NCI-H2227 (cell line): ENCODE data around the gene KBTBD4.
"Not testable (repeated sequence)": the region's sequence is repeated elsewhere in the genome, so short reads cannot be mapped to it uniquely, and the experiment has no call there.

Source experiments
- DNase-seq: peaks from one replicate; lab custom pipeline; 2025; ENCODE audit not compliant: unreplicated experiment; lab: John Stamatoyannopoulos, UW

Gene KBTBD4

DNA sequence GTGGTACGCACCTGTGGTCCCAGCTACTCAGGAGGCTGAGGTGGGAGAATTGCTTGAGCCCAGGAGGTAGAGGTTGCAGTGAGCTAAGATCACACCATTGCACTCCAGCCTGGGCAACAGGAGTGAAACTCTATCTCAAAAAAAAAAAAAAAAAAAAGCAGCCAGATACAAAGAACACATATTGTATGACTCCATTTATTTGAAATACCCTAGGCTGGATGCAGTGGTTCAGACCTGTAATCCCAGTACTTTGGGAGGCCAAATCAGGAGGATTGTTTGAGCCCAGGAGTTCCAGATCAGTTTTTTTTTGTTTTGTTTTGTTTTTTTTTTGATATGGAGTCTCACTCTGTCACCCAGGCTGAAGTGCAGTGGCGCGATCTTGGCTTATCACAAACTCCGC is 16.4 kb downstream of the KBTBD4 start:
- DNase-seq: not testable (repeated sequence)

DNA sequence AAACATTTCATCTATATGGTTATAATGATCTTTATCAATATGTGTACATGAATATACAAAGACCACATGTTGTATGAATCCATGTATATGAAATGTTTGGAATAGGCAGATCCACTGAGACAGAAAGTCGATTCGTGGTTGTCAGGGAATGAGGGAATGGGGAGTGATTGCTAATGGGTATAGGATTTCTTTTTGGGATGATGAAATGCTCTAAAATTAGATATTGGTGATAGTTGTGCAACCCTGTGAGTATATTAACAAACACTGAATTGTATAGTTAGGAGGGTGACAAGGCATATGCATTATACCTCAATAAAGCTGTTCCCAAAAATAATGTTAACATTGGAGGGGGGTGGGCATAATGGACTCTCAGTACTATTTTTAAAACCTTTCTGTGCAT is 18.3 kb downstream of the KBTBD4 start:
- DNase-seq: no peak

DNA sequence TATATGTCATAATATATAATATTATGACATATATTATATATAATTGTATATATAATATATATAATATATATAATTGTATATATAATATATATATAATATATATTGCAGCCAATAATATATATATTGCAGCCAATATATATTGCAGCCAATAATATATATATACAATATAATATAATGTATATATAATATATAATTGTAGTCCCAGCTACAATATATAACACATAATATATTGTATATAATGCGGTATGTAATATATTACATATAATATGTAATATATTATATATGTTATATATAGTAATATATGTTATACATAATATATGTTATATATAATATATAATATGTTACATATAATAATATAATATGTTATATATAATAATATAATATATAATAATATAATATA is 20.1 kb downstream of the KBTBD4 start:
- no peak for DNase-seq

DNA sequence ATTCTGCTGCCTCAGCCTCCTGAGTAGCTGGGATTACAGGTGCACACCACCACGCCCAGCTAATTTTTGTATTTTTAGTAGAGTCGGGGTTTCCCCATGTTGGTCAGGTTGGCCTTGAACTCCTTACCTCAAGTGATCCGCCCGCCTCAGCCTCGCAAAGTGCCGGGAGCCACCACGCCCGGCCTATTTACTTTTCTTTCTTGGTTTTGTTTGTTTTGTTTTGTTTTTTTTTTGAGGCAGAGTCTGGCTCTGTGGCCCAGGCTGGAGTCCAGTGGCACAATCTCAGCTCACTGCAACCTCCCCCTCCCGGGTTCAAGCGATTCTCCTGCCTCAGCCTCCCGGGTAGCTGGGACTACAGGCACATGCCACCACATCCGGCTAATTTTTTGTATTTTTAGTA is 21.8 kb downstream of the KBTBD4 start:
- not testable (repeated sequence) for DNase-seq

DNA sequence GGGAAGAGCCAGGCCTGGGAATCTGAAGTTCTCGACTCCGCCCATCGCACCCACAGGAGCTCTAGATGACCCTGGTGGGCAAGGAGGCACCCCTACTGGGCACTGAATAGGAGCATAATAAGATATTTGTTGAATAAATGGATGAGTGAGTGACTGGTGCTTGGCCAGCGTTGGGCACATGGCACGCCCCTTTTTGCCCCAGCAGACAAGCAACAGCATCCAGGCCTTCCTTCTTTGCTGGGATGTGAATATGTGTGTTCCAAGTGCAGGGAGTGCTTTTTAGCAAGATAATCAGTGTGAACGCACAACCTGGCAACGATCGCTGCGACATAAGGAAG is 25.4 kb downstream of the KBTBD4 start:
- peak; percentile 86 for DNase-seq

DNA sequence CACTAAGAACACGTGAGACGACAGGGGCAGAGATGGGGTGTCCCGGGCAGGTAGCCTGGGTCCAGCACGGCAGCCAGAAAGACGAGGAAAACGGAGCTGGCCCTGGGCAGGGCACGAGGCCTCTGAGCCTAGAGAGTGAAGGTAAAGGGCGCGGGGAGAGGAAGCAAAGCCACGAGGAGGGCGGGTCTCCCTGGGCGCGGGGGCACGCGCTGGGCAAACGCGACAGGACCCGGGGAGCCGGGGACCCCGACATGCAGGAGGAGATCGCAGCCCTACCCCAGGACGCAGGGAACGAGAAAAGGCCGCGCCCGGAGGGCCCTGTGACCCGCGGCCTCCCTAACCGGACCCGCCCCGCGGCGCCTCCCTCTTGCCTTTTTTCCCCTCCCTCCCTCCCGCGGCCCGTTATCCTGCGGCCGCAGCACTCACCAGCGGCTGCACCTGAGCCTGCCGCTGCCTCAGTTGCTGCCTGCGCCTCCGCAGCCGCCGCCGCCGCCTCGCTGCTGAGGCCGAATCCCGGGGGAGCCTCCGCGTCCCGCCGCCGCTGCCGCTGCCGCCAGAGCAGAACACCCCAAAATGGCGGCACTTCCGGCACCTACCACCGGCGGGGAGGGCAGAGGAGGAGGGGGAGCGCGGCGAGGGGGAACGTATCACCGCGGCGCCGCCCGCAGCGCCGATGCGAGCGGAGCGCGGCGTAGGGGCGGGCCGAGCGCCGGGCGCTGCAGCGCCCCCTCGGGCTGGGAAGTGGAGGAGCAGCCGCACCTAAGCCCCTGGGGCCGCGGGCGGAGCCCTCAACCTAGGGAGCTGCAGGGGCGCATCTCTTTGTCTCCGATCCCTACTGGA is 26.0 kb downstream of the KBTBD4 start, which contains the start of gene CELF1:
Gene CELF1, minus strand, starts transcription at position 567 of the 840 bp plus-strand sequence. CDS start 53,609 bp downstream, outside the sequence.
- peak; percentile 96 for DNase-seq

DNA sequence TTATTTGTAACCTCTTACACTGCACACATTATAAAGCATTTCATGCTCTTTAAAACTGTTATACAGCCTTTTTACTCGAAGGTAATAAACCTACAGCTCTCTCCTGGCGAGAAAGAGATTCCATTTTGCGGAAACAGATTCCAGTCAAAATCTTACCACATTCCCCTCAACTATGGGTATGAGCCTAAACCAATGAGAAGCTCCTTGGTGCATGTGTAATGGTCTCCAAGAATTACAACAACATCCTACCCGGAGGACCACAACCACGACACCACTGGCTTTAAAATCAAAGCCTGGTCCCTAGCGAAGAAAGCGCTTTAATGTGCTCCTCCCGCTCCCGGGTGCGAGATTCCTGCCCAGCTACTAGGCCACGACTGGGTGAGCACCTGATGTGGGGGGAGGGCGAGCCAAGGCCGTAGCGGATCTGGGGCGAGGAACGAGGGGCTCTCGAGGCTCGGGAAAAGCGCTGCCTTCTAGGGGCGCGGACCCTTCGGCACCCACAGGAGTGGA is 26.7 kb downstream of the KBTBD4 start:
- peak; percentile 40 for DNase-seq

DNA sequence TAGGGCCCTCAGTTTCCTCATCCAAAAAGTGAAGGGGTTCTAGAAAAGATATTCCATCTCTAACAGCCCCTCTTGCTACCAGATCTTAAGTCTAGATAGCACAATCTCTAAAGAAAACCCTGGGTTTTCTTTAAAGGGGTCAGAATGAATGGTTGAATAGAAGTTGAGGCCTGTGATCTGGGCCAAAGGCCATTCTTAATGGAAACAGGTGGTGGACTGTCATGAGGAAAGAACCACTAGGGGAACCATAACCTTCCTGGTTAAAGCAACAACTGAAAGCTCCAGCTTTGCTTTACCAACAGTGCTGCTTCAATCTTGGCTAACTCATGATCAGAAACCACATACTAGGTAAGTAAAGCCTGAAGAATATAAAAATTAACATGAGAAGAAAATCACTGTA is 27.7 kb downstream of the KBTBD4 start:
- peak; percentile 13 for DNase-seq

DNA sequence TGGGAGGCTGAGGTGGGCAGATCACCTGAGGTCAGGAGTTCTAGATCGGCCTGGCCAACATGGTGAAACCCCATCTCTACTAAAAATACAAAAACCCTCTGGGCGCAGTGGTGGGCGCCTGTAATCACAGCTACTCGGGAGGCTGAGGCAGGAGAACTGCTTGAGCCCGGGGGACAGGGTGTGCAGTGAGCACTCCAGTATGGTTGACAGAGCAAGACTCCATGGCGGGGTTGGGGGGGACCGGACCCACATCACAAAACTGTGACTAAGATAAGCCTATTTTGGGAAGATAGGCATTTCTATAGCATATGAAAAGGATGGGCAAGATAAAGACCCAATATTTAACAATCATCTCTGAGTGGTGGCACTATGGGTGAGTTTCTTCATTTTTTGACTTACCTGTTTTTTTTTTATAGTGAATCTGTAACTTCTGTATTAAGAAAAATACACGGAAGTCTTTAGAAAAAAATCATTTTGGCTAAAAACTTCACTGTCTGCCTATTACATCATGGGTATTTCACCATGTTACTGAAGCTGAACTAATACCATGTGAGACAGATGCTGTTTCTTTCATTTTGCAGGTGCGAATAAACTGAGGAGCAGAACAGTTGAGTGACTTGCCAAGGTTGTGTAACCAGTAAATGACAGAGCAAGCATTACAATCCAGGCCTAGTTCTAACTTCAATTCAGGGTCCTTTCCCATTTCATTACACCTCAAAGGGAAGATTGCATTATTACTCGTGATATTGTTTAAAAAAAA is 28.3 kb downstream of the KBTBD4 start:
- no peak for DNase-seq

DNA sequence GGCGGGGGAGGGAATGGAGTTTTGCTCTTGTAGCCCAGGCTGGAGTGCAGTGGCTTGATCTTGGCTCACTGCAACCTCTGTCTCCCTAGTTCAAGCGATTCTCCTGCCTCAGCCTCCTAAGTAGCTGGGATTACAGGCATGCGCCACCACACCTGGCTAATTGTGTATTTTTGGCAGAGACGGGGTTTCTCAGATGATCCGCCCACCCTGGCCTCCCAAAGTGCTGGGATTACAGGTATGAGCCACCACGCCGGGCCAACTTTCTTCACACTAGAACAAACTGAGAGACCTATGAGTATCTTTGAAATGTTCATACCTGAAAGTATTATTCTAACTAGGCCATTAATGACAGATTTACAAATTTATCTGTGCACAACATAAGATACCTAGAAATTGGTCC is 32.5 kb downstream of the KBTBD4 start:
- not testable (repeated sequence) for DNase-seq

DNA sequence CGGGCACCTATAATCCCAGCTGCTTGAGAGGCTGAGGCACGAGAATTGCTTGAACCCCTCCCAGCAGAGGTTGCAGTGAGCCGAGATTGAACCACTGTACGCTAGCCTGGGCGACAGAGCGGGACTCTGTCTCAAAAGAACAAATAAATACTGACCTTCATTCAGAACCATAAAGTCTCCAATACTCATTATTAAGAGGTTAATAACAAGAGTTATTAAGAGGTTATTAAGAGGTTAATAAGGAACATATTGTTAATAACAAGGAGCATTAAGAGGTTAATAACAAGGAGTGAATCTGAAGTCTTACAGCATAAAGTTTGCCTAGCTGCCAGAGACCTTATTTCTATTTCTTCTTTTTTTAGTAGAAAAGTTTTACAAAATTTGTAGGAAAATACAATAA is 33.5 kb downstream of the KBTBD4 start:
- no peak for DNase-seq

DNA sequence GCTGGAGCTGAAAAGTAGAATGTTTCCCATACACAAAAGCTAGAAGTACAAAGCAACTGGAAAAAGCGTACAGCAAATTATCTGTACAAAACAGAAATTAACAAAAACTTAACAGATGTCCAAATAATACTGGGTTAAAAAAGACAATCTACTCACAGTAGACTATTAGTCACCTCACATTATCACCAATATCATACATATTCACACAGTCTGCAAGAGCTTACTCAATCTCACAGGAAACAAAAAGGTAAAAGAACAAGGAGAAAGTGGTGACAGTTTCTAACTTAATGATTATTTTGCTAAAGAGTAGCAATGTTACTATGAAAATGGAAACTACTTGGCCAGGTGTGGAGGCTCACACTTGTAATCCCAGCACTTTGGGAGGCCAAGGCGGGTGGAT is 37.7 kb downstream of the KBTBD4 start:
- no peak for DNase-seq

DNA sequence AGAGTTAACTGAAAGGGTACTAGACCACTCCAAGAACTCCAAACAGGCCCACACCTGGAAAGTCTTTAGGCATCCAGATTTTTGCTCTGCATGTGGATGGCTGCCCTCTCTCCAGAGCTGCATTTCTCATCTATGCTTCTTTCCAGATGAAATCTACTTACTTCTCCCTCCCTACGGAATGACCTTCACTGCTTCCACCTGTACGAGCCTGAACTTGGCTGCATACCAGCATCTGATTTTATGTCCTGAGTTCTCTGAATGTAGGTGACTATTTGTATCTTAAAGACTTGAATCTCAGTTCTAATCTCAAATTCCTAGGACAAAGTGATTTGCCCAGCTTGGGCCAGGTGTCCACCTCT is 39.1 kb downstream of the KBTBD4 start:
- no peak for DNase-seq

DNA sequence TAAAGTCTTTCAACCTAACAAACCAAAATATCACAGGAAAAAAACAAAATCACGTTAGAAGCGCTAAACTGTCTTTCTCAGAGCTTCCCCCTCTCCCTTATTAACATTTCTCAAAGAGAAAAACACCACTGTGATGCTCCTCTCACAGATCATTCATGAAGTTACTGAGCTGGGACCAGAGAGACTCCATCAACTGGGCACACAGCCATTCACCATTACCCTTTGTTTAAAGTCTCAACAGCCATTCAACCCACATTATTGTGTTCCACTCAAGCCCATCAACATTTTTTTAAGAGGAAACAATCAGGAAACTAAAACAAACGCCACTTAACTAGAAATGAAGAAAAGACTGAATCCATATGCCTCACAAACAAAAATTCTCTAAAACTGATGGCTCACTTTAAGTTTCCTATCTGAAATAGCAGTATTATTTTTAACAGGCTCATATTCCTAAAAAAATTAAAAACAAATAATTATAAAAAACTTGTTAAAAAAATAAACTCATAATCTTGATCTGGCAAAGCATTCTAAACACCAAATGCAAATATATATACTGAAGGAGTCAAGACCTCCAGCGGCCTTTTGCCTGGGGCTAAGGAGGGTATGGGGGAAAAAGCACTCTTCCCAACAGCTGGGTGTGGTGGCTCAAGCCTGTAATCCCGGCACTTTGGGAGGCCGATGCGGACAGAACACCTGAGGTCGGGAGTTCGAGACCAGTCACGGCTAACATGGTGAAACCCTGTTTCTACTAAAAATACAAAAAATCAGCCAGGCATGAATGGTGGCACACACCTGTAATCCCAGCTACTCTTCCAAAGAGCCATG is 39.8 kb downstream of the KBTBD4 start:
- DNase-seq: no peak

DNA sequence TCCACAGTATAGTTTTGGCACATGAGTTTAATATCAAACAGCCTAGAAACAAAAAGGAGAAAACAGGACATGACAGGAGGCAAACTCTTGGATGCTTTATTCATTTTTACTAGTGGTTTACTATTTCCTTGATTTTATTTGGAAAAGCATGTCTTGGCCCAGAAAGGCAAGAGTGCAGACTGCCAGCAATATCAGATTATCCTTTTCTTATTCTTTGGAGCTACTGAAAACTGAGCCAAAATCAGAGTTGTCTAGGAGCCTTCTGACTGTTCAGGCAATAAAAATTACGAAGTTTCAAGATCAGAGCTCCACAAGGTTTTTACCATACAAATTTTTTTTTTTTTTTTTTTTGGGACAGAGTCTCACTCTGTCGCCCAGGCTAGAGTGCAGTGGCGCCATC is 41.9 kb downstream of the KBTBD4 start:
- no peak for DNase-seq

DNA sequence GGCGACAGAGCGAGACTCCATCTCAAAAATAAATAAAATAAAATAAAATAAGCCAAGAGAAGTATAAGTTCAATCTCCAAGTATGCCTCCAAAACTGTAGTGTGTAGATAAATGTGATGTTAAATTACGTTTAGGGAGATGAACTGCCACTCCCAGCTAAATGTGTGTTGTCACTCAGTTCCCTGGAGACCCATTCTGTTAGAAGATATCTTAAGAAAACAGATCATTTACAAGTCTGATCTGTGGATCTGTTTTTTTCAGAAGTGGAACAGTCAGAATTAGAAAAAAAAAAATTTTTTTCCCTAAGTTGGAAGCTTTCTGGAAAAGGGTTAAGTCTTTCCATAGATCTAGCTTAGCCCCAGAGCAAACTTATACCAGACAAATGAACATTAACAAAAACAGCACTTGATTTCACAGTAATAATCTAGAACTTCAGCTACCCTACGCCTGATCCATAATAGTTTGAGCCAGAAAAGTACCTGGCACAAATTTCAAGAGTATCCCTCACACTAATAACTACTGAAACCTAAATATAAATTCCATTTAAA is 44.0 kb downstream of the KBTBD4 start:
- no peak for DNase-seq

DNA sequence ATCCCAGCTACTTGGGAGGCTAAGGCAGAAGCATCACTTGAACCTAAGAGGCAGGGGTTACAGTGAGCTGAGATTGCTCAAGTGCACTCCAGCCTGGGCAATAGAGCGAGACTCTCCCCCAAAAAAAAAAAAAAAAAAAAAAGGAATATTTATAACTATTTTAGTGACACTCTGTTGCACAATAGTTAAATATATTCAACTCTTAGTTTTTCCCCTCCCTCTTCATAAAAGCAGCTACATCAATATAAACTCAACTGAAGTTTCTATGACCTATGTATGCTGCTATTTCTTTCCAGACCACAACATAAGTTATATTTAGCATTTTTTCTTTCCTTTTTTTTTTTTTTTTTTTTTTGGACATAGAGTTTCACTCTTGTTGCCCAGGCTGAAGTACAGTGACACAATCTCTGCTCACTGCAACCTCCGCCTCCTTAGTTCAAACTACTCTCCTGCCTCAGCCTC is 45.0 kb downstream of the KBTBD4 start:
- no peak for DNase-seq

DNA sequence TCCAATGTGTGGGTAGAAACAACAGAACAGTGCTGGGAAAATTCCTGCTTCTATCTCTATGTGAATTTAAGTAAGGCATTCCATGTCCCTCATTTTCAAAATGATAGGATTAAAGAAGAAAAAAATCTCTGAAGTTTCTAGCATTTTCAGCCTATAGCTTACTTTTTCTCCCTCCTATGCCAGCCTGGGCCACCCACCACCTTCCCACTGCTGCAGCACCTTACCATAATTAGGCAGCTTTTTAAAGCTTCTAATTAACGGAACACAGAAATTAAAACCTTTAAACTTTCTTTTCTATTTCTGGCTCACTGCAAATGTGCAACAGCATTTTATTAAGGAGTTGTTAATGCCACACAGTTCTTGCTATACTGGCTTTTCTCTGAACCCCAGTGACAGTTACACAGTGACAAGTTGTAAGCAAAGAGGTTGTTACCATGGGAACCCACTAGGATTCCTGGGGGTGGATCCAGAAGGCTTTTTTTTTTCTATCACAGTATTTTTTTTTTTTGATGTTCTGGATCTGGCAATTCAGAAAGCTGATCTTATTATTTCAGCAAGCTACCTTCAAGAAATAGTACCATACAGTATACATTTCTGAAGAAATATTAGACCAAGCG is 46.1 kb downstream of the KBTBD4 start:
- DNase-seq: peak; percentile 57

DNA sequence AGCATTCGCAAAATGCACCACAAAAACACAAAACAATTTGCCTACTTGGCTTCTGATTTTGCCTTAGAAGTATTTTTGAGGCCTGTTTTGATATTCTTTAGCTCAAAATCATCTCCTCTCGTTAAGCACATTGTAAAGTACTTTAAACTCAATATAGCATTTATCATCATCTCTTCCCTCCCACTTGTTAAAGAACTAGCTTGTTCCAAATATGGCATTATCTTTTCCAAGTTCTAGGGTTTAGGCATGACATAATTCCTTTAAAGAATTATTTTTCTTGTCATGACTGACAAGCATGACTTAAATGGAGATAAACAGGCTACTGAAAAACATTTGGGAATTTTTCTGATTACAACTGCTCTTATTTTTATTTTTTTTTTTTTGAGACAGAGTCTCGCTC is 47.1 kb downstream of the KBTBD4 start:
- no peak for DNase-seq

DNA sequence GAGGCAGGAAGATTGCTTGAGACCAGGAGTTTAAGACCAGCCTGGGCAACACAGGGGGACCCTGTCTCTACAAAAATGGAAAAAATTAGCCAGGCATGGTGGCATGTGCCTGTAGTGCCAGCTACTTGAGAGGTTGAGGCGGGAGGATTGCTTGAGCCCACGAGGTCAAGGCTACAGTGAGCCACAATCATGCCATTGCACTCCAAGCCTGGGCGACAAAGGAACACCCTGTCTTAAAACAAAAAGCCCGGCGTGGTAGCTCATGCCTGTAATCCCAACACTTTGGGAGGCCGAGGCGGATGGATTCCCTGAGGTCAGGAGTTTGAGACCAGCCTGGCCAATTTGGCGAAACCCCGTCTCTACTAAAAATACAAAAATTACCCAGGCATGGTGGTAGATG is 48.0 kb downstream of the KBTBD4 start:
- not testable (repeated sequence) for DNase-seq

DNA sequence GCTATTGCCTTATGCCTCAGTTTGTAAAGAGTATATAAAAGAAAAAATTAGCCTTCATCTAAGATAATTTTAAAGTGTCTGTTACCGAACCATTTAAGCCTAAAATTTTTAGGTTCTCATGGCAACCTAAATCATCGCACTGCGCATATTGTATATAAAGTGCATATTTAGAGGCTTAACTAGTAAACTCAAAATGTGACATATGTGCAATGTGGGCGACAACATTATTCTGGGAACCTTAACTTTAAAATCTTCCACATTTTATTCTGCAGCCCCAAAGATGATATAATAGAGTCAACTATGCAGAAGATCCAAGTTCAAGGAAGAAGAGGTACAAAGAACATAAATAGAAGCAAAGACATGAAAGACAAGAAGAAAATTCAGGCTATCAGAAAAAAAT is 48.8 kb downstream of the KBTBD4 start:
- no peak for DNase-seq
